ENCODE results near the gene TSSK2. TPM values are rescaled to one million over a fixed set of nuclear protein-coding genes. Genes with fewer than 3 reads are reported as not detected.

TSSK2 gene
- total RNA-seq, 2 experiments from 2014 or later: not detected

GRCh38 chr22:19109198-19110063 is 21.7 kb upstream of the TSSK2 start:
- CTCF ChIA-PET (ENCODE audit: unreplicated experiment): interaction anchor here (0.7 kb wide), 1 partner anchor 10 kb away, joined by 7 read pairs; no protein-coding TSS in a partner anchor
- Histone ChIP-seq H3K9me2 (ENCODE audit: insufficient read depth, low read length) (no peaks in the 10 kb centered on the region), H3K4me3 (ENCODE audit: low read depth, low read length, poor library complexity, severe bottlenecking) (peak overlapping the region; percentile 40), H3K4me2 (ENCODE audit: low read length) (peak overlapping the region; percentile 64), H3K4me1 (ENCODE audit: insufficient read depth, low read length, poor library complexity, severe bottlenecking) (peaks cover 28% of the 10 kb centered on the region), H3K9me3 (ENCODE audit: low read length) (no peaks in the 10 kb centered on the region), H3K27ac (ENCODE audit: low read depth, low read length, poor library complexity, severe bottlenecking) (peak overlapping the region; percentile 19), H3K79me2 (ENCODE audit: insufficient read depth, low read depth, low read length) (peaks cover 82% of the 10 kb centered on the region), H2AFZ (ENCODE audit: low read length) (no peak overlapping the region), H4K20me1 (ENCODE audit: insufficient read depth, low read length) (peaks cover 23% of the 10 kb centered on the region), H3K36me3 (ENCODE audit: insufficient read depth, low read length) (peaks cover 18% of the 10 kb centered on the region)
- peak; percentile 75 for DNase-seq (ENCODE audit: low spot score)
- BruUV-seq (replicated peaks): no TSS peak
- TF ChIP-seq EZH2phosphoT487 (IDR thresholded peaks at IDR 0.05; ENCODE audit: borderline replicate concordance, low read depth, low read length): no peak
- no peak for TF ChIP-seq CTCF (conservative IDR thresholded peaks at IDR 0.05; ENCODE audit: low read length)
- POLR2A ChIA-PET: interaction anchor here (0.6 to 1.3 kb wide), 2 partner anchors 9 to 10 kb away, joined by 3 read pairs; no protein-coding TSS in a partner anchor
- intact Hi-C loops (cut with micrococcal nuclease; ENCODE audit: unreplicated experiment): no loop called here

GRCh38 chr22:19110064-19110458 is 21.0 kb upstream of the TSSK2 start:
- Histone ChIP-seq H3K27ac (ENCODE audit: low read depth, low read length, poor library complexity, severe bottlenecking) (peak overlapping the region; percentile 19), H3K36me3 (ENCODE audit: insufficient read depth, low read length) (peaks cover 24% of the 10 kb centered on the region), H3K9me2 (ENCODE audit: insufficient read depth, low read length) (no peaks in the 10 kb centered on the region), H2AFZ (ENCODE audit: low read length) (no peak overlapping the region), H3K4me3 (ENCODE audit: low read depth, low read length, poor library complexity, severe bottlenecking) (peak overlapping the region; percentile 40), H3K4me2 (ENCODE audit: low read length) (peak overlapping the region; percentile 64), H3K4me1 (ENCODE audit: insufficient read depth, low read length, poor library complexity, severe bottlenecking) (peaks cover 28% of the 10 kb centered on the region), H3K9me3 (ENCODE audit: low read length) (no peaks in the 10 kb centered on the region), H3K79me2 (ENCODE audit: insufficient read depth, low read depth, low read length) (peaks cover 85% of the 10 kb centered on the region), H4K20me1 (ENCODE audit: insufficient read depth, low read length) (peaks cover 23% of the 10 kb centered on the region)
- no TSS peak for BruUV-seq (replicated peaks)
- CTCF ChIA-PET (ENCODE audit: unreplicated experiment): interaction anchor here (0.7 to 1.6 kb wide), 2 partner anchors 11 to 35 kb away, joined by 3 to 7 read pairs; partner anchors contain the start of gene ESS2
- intact Hi-C loops (cut with micrococcal nuclease; ENCODE audit: unreplicated experiment): no loop called here
- POLR2A ChIA-PET: interaction anchor here (0.6 to 1.3 kb wide), 2 partner anchors 9 to 13 kb away, joined by 3 read pairs; no protein-coding TSS in a partner anchor
- TF ChIP-seq CTCF (conservative IDR thresholded peaks at IDR 0.05; ENCODE audit: low read length): no peak
- TF ChIP-seq EZH2phosphoT487 (IDR thresholded peaks at IDR 0.05; ENCODE audit: borderline replicate concordance, low read depth, low read length): no peak
- no peak for DNase-seq (ENCODE audit: low spot score)
